ENCODE results near the gene LUC7L.
"Not testable (repeated sequence)": the region's sequence is repeated elsewhere in the genome, so short reads cannot be mapped to it uniquely, and the experiment has no call there.

GRCh38 chr16:163696-164095 is 65.6 kb downstream of the LUC7L start:
- TF ChIP-seq EZH2 (IDR thresholded peaks at IDR 0.05); POLR2AphosphoS5 (IDR thresholded peaks at IDR 0.05; ENCODE audit: borderline replicate concordance, low read depth, low read length); FOXP2 (optimal IDR thresholded peaks at IDR 0.05; ENCODE audit: control extremely low read depth, extremely low read length, insufficient read depth): not testable (repeated sequence)

Measured in SK-N-MC (cell line).